IgD-negative memory B cell (primary cell): ENCODE results near the gene DNHD1. TPM values are rescaled to one million over a fixed set of nuclear protein-coding genes. Genes with fewer than 3 reads are reported as not detected.

Source experiments
- H3K27ac Mint-ChIP-seq, 3 donors: one replicate each; pipeline ENCODE4 v1.8.0; 2020 to 2022; ENCODE audit warnings: mild to moderate bottlenecking in 3 of 3, mixed read lengths in 3 of 3, moderate library complexity in 1 of 3
- H3K27me3 Mint-ChIP-seq: one replicate; pipeline ENCODE4 v1.8.0; 2021; ENCODE audit warnings: mixed read lengths
- H3K36me3 Mint-ChIP-seq: one replicate; pipeline ENCODE4 v1.8.0; 2020; ENCODE audit warnings: mild to moderate bottlenecking, mixed read lengths
- H3K4me1 Mint-ChIP-seq, 3 donors: one replicate each; pipeline ENCODE4 v1.8.0; 2020 to 2022; ENCODE audit warnings: mixed read lengths in 3 of 3, mild to moderate bottlenecking in 1 of 3
- H3K4me3 Mint-ChIP-seq, 4 donors: one replicate each; pipeline ENCODE4 v1.8.0; 2020 to 2022; ENCODE audit warnings: mild to moderate bottlenecking in 4 of 4, mixed read lengths in 4 of 4, moderate library complexity in 3 of 4
- H3K9me3 Mint-ChIP-seq, 3 donors: one replicate each; pipeline ENCODE4 v1.8.0; 2020 to 2021; ENCODE audit warnings: mixed read lengths in 3 of 3, mild to moderate bottlenecking in 1 of 3
- polyA plus RNA-seq: library from polyadenylated mRNA; unstranded; fragments of 300-500 nt; fragmentation: Illumina TruSeq; gene quantifications from one replicate; pipeline ENCODE4 v1.2.3, GENCODE V29; 2021

DNHD1 gene, protein sequence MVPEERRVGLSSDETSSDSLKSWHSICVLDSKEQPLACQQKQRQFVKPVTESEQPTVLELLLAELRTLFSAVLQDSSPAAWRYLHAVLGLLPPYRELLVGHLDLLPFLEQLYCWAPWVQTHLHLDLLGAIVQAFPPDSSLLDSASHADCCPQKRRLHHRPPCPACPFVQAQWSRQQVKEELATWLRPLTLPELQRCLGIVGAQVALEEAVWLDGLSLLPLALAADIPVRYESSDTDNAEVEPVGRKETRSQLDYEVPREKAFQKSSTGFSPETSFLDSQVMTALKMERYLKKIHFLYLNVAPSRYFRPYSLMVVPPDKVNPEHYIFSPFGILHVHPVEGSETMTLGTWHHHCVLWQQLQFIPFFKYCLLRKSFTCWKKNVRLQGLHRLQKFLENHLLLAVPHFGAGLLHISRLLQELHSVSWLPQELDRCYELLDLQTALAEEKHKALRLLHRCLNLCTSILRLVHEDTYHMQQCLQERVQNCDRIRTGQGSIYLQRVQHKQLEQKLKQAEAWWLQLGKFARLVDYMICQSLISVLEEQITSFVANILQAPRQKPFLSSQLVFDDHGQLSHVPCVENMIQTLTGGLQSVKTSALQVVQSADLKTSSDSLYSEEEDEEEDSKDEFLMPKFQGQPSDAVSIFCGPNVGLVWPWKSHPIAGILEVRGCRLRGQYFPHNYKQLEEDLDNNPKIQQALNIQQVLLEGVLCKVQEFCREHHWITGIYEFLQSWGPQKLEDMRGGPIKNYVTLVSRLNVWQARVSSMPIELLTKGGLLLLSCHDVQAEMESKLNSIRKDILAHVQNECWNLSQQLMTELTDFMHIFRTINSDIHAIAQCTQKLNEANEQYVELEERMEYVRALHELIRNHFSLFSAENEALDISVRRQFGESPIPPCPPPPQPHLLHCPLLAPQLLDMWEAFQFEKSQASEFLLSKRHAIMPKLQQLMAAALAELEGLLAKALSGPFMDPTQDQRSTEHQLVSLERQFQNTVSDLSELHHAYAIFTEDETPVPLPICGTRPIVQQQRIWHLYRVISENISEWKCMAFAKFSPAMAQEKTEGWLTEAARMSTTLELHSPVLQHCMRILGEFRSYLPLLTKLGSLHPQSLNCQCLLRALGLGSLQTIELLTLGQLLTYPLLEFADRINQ (N-terminal part only)
- polyA plus RNA-seq: 1.9 TPM

GRCh38 chr11:6497069-6497839 is at the start of gene DNHD1:
Gene DNHD1 (plus strand): TSS chr11:6497280. CDS start chr11:6498216, 936 bp downstream.
- Mint-ChIP-seq H3K4me3 (no peak within 1 kb of the TSS), H3K4me1 (peaks cover 0 to 3% (median 2%) of the 10 kb centered on the region in 3 donors), H3K27me3 (no peaks in the 10 kb centered on the region), H3K27ac (no peak within 1 kb of the TSS), H3K9me3 (no peaks in the 10 kb centered on the region), H3K36me3 (peaks cover 3% of the 10 kb centered on the region)

DNA sequence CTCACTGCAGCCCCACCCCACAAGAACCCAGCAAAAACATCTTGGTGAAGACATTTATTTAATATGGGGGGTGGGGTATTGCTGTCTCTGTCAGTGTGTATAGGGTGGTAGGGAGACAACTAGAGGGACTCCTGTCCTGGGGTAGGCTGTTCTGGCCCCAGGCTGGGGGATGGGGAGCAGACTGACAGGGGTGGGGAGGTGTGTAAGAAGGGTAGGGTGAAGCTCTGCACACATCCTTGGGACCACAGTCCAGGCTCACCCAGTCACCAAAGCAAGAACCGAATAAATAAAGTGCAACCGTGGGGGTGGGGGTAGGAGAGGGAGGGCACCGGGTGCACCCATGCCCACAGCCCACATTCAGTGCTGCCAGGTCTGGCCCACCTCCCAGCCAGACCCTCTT is 48.5 kb upstream of the DNHD1 start:
- no peaks in the 10 kb centered on the region for H3K27me3 Mint-ChIP-seq
- H3K9me3 Mint-ChIP-seq: no peaks in the 10 kb centered on the region
- H3K4me1 Mint-ChIP-seq: no peaks in the 10 kb centered on the region
- H3K27ac Mint-ChIP-seq: no peak overlapping the region
- no peak overlapping the region for H3K4me3 Mint-ChIP-seq
- peaks cover 5% of the 10 kb centered on the region for H3K36me3 Mint-ChIP-seq

GRCh38 chr11:6452219-6452618 is 44.9 kb upstream of the DNHD1 start:
- no peak overlapping the region for H3K4me3 Mint-ChIP-seq
- no peaks in the 10 kb centered on the region for H3K4me1 Mint-ChIP-seq
- peak overlapping the region in 1 of 3 donors; percentile 5 for H3K27ac Mint-ChIP-seq
- H3K27me3 Mint-ChIP-seq: no peaks in the 10 kb centered on the region
- H3K9me3 Mint-ChIP-seq: no peaks in the 10 kb centered on the region
- H3K36me3 Mint-ChIP-seq: peaks cover 16% of the 10 kb centered on the region

DNA sequence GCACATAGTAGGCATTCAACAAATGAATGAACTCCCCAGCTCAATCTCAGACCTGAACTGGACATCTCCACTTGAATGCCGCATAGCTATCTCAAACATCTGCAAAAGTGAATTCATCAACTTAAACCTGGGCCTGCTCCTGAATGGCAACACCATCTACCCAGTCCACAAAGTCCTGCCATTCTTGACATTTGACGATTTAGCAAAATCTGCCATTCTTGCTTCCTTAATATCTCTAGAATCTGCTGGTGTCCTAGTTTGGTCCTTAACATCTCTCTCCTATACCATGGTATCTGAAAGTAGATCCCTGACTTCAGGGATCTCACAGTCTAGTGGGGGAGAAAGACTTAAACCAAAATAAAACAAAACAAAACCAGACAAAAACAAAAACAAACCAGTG is 43.9 kb upstream of the DNHD1 start:
- Mint-ChIP-seq H3K4me3 (no peak overlapping the region), H3K4me1 (no peaks in the 10 kb centered on the region)

DNA sequence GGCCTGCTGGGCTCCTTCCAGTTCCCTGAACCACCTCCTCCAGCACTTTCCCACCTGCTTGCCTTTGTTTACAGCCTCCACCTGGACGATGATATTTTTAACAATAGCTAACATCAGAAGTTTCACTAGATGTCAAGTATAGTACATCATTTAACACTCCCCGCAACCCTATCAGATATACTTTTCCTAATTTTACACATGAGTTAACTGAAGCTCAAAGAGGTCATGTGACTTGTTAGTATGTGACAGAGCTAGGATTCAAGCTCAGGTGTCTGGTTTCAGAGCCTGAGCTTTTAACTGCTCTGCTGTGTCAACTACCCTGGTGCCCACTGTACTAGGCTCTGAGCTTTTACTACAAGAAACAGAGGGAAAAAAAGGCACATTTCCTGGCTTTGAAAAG is 42.0 kb upstream of the DNHD1 start:
- H3K27me3 Mint-ChIP-seq: no peaks in the 10 kb centered on the region
- peaks cover 16% of the 10 kb centered on the region for H3K36me3 Mint-ChIP-seq
- no peaks in the 10 kb centered on the region for H3K9me3 Mint-ChIP-seq
- H3K27ac Mint-ChIP-seq: no peak overlapping the region
- H3K4me3 Mint-ChIP-seq: no peak overlapping the region
- no peaks in the 10 kb centered on the region for H3K4me1 Mint-ChIP-seq

More for the DNA sequence above, 43.9 kb upstream of the DNHD1 start:
- Mint-ChIP-seq H3K9me3 (no peaks in the 10 kb centered on the region), H3K27me3 (no peaks in the 10 kb centered on the region), H3K27ac (no peak overlapping the region), H3K36me3 (peaks cover 16% of the 10 kb centered on the region)

GRCh38 chr11:6456361-6457073 is 40.6 kb upstream of the DNHD1 start:
- no peaks in the 10 kb centered on the region for H3K27me3 Mint-ChIP-seq
- H3K4me1 Mint-ChIP-seq: no peaks in the 10 kb centered on the region
- peaks cover 16% of the 10 kb centered on the region for H3K36me3 Mint-ChIP-seq
- no peak overlapping the region for H3K4me3 Mint-ChIP-seq
- no peaks in the 10 kb centered on the region for H3K9me3 Mint-ChIP-seq
- H3K27ac Mint-ChIP-seq: no peak overlapping the region

- H3K27me3 Mint-ChIP-seq: no peaks in the 10 kb centered on the region
- H3K9me3 Mint-ChIP-seq: no peaks in the 10 kb centered on the region
- H3K36me3 Mint-ChIP-seq: peaks cover 17% of the 10 kb centered on the region
- no peak overlapping the region for H3K27ac Mint-ChIP-seq
- H3K4me1 Mint-ChIP-seq: no peaks in the 10 kb centered on the region
- peak overlapping the region in 1 of 4 donors; percentile 41 for H3K4me3 Mint-ChIP-seq
Measured at GRCh38 chr11:6457581-6458320, 39.3 kb upstream of the DNHD1 start.

DNA sequence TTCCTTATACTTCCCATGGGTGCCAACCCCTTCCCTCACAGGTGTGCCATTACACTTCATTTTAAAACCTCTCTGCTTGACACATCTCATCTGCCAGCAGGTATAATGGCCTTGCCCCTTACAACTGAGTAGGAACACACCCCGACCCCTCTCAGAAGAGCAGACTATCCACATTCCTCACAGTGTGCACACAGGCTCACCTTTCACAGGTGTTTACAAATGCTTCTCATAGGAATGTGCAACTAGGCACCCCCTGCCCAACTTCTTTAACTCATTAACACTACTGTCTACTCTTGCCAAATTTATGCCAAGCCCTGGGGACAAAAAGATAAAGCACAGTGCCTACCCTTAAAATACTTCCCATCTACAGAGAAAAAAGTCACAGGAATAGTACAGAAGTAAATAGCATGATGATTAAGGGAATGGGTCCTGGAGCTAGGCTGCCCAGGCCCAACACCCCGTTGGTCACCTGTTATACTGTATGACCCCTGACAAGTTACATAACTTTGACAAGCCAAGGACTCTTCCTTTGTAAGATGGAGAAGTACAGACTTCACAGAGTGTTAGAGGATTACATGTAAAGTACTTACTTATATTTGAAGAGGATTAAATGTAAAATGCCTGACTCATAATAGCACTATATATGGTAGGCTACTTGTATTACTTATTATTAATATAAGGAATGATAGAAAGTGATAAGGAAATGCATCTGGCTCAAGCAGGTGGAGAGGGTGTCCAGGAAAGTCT is 38.6 kb upstream of the DNHD1 start:
- no peaks in the 10 kb centered on the region for H3K9me3 Mint-ChIP-seq
- H3K27ac Mint-ChIP-seq: no peak overlapping the region
- no peaks in the 10 kb centered on the region for H3K27me3 Mint-ChIP-seq
- H3K4me3 Mint-ChIP-seq: no peak overlapping the region
- no peaks in the 10 kb centered on the region for H3K4me1 Mint-ChIP-seq
- peaks cover 14% of the 10 kb centered on the region for H3K36me3 Mint-ChIP-seq

GRCh38 chr11:6459099-6459450 is 38.0 kb upstream of the DNHD1 start:
- Mint-ChIP-seq H3K9me3 (no peaks in the 10 kb centered on the region), H3K4me3 (no peak overlapping the region), H3K4me1 (no peaks in the 10 kb centered on the region), H3K27me3 (no peaks in the 10 kb centered on the region), H3K36me3 (peaks cover 14% of the 10 kb centered on the region), H3K27ac (no peak overlapping the region)

- Mint-ChIP-seq H3K36me3 (no peaks in the 10 kb centered on the region), H3K9me3 (no peaks in the 10 kb centered on the region), H3K27me3 (no peaks in the 10 kb centered on the region), H3K27ac (no peak overlapping the region), H3K4me3 (no peak overlapping the region), H3K4me1 (peaks cover 5 to 9% (median 8%) of the 10 kb centered on the region in 3 donors)
Measured at GRCh38 chr11:6468712-6469495, 28.2 kb upstream of the DNHD1 start.

GRCh38 chr11:6469599-6469998 is 27.5 kb upstream of the DNHD1 start:
- Mint-ChIP-seq H3K27me3 (no peaks in the 10 kb centered on the region), H3K4me1 (peaks cover 8 to 13% (median 9%) of the 10 kb centered on the region in 3 donors), H3K27ac (no peak overlapping the region), H3K36me3 (no peaks in the 10 kb centered on the region), H3K4me3 (no peak overlapping the region), H3K9me3 (no peaks in the 10 kb centered on the region)

DNA sequence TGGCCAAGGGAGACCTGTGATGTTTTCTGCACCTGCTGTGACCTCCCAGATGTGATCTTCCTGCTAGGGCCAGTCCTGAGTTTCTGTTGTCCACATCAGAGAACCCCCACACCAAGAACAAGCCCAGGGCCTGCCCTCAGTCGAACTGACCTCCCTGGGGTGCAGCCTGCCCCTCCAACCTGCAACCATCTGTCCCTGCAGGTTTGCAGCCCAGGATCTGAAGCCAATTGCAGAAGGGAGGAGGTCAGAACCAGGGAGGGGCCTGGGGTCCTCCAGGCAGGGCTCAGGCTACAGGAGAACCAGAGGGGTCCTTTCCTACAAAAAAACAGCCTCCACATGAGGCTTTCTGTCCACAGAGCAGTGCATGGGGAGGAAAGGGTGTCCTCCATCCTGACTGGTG is 24.1 kb upstream of the DNHD1 start:
- H3K9me3 Mint-ChIP-seq: no peaks in the 10 kb centered on the region

More for the DNA sequence above, 24.1 kb upstream of the DNHD1 start:
- Mint-ChIP-seq H3K36me3 (no peaks in the 10 kb centered on the region), H3K4me1 (peaks cover 8 to 13% (median 12%) of the 10 kb centered on the region in 3 donors), H3K27ac (peak overlapping the region in 2 of 3 donors; percentile 56 to 94), H3K27me3 (no peaks in the 10 kb centered on the region), H3K4me3 (peak overlapping the region; percentile 67 to 89 (median 79))
